BE2C (cell line): ENCODE measurements around the gene TAOK2.

Experiments used
- DNase-seq: peaks from one replicate; pipeline ENCODE4 v3.0.0-alpha.2; 2020
- H3K27me3 ChIP-seq: fragments of 250-450 bp; sonication (Bioruptor Pico); 2 replicates; pipeline ENCODE4 v1.5.1; 2020; ENCODE audit warnings: mild to moderate bottlenecking
- H3K36me3 ChIP-seq: fragments of 250-450 bp; sonication (Bioruptor Pico); 2 replicates; pipeline ENCODE4 v1.5.1; 2020; ENCODE audit warnings: mild to moderate bottlenecking
- H3K4me1 ChIP-seq: fragments of 250-450 bp; sonication (Bioruptor Pico); 2 replicates; pipeline ENCODE4 v1.5.1; 2020
- H3K4me3 ChIP-seq: 2 replicates; pipeline ENCODE4 v1.5.1; 2011; ENCODE audit warnings: low read depth, low read length
- H3K9me3 ChIP-seq: fragments of 250-450 bp; sonication (Bioruptor Pico); 2 replicates; pipeline ENCODE4 v1.5.1; 2020
- TF ChIP-seq, protein P1 (sequence below): IDR thresholded peaks from 2 replicates; pipeline ENCODE4 v1.5.1; 2012; ENCODE audit warnings: mild to moderate bottlenecking, low read depth, low read length

Gene TAOK2

DNA sequence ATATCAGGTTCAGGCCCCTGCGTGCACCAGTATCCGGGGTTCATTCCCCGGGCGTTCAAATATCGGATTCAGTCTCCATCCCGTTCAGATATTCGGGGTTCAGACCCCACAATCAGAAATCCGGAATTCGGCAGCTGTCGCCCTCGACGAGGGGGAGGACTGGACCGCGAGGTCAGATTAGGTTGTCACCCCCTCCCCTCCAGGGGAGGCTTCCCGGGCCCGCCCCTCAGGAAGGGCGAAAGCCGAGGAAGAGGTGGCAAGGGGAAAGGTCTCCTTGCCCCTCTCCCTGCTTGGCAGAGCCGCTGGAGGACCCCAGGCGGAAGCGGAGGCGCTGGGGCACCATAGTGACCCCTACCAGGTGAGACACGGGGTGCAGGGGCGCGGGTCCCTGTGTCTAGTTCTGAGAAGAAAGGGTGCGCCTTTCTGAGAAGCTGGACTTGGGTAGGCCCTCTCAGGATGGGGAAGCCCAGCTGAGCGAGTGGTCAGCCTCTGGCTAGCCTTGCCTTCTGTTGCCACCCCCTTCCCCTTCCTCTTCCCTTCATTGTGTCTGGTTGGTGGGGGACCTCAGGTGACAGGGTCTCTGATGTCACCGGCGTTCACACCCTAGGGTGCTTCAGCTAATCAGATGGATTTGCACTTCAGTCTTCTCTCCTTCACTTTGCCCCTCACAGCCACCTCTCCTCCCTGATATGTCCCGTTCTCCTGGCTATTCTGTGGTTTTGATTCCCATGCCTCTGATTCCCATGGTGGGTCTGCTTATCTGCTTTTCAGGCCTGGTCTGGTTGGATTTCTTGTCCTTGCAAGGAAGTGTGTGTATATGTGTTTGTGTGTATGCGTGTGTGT is 844 bp downstream of the TAOK2 start:
- Histone ChIP-seq H3K4me3 (peak overlapping the region; percentile 94), H3K27me3 (no peaks in the 10 kb centered on the region), H3K4me1 (no peaks in the 10 kb centered on the region), H3K36me3 (peaks cover 20% of the 10 kb centered on the region), H3K9me3 (peaks cover 8% of the 10 kb centered on the region; the same call in 1 of the 2 replicates)
- no peak for DNase-seq
- TF ChIP-seq, protein P1, sequence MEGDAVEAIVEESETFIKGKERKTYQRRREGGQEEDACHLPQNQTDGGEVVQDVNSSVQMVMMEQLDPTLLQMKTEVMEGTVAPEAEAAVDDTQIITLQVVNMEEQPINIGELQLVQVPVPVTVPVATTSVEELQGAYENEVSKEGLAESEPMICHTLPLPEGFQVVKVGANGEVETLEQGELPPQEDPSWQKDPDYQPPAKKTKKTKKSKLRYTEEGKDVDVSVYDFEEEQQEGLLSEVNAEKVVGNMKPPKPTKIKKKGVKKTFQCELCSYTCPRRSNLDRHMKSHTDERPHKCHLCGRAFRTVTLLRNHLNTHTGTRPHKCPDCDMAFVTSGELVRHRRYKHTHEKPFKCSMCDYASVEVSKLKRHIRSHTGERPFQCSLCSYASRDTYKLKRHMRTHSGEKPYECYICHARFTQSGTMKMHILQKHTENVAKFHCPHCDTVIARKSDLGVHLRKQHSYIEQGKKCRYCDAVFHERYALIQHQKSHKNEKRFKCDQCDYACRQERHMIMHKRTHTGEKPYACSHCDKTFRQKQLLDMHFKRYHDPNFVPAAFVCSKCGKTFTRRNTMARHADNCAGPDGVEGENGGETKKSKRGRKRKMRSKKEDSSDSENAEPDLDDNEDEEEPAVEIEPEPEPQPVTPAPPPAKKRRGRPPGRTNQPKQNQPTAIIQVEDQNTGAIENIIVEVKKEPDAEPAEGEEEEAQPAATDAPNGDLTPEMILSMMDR, result no peak

DNA sequence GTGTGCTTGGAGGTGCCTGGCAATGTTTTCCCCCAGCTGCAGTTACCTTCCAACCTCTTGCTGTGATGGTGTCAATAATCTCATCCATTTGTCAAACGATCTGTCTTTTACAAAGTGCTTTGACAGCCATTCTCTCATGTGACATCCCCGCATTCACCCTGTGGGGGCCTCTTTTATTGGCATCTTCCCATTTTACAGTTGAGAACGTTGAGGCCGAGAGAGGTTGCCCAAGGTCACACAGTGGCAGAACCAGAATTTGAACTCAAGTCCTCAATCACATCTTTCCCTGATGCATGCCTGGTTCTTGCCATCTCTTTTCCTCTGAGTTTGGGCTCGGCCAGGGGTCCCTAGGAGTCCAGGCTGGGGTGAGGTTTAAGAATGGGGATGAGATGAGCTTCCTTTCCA is 1.5 kb downstream of the TAOK2 start:
- no peak for DNase-seq
- TF ChIP-seq, protein P1, result no peak
- peak overlapping the region; percentile 94 for H3K4me3 ChIP-seq
- peaks cover 8% of the 10 kb centered on the region; the same call in 1 of the 2 replicates for H3K9me3 ChIP-seq
- H3K27me3 ChIP-seq, result no peaks in the 10 kb centered on the region
- no peaks in the 10 kb centered on the region for H3K4me1 ChIP-seq
- H3K36me3 ChIP-seq, result peaks cover 26% of the 10 kb centered on the region

DNA sequence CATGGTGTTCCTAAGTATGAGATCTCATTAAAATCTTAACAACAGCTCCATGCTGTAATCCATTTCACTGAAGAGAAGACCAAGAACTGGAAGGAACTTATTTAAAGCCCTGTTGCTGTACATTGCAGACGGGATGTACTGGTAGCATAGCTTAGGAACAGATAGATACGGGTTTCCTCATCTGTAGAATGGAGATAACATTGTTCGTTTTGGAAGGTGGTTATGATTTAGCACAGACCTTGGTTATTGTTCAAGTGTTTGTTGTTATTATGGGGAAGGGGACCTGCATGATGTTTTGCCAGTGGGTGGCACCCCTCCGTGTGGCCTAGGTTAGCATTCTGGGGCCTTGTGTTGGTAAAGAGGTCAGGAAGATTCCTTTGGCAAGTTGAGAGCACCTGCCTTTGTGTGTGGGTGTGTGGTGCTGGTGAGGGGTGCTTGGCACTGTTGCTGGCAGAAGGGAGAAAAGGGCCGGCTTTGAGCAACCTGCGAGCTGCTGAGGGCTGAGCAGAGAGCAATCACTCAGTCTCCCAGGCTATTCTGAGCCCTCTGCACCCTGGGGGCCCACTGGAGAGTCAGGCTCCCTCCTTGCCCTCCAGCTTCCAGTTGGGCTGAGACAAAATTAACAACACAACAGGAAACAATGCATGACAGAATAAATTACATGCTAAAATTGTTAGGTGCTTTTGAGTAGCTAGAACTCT is 2.3 kb downstream of the TAOK2 start:
- Histone ChIP-seq H3K4me1 (no peaks in the 10 kb centered on the region), H3K4me3 (peak overlapping the region; percentile 94), H3K27me3 (no peaks in the 10 kb centered on the region), H3K36me3 (peaks cover 34% of the 10 kb centered on the region), H3K9me3 (peaks cover 8% of the 10 kb centered on the region; the same call in 1 of the 2 replicates)
- TF ChIP-seq, protein P1, result no peak
- no peak for DNase-seq

DNA sequence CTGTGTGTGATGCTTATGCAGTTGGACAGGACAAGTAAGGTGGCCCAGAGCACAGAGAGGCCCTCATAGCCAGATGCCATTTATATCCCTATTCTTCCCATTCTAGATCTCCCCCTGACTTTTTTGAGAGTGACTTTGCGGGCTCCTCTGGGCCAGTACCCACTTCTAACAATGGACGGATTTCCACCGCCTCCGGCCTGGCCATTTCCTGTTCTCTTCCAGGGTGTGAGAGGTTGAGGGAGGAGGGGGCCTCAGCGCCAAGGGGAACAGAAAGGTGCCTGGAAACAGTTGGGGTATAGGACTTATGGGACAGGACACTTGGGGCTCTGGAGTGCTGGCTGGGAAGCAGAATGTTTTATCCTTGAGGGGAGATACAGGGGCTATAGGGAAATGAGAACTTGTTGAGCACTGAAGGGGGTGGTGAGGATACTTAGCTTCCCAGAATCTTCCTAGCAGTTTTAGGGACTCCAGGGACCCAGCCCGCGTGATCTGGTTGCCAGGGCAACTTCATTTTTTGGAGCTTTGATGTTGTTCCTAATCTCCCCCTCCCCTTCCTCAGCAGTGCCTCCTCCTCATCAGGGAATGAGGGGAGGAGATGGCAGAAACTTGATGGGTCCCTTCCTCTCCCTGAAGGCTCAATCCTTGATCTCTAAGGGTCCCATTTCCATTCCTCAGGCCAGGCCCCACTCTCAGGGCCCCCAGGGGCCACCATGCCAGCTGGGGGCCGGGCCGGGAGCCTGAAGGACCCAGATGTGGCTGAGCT is 3.6 kb downstream of the TAOK2 start:
- Histone ChIP-seq H3K4me3 (no peak overlapping the region), H3K4me1 (no peaks in the 10 kb centered on the region), H3K27me3 (no peaks in the 10 kb centered on the region), H3K36me3 (peaks cover 47% of the 10 kb centered on the region), H3K9me3 (peaks cover 8% of the 10 kb centered on the region; the same call in 1 of the 2 replicates)
- no peak for DNase-seq
- TF ChIP-seq, protein P1, result no peak

DNA sequence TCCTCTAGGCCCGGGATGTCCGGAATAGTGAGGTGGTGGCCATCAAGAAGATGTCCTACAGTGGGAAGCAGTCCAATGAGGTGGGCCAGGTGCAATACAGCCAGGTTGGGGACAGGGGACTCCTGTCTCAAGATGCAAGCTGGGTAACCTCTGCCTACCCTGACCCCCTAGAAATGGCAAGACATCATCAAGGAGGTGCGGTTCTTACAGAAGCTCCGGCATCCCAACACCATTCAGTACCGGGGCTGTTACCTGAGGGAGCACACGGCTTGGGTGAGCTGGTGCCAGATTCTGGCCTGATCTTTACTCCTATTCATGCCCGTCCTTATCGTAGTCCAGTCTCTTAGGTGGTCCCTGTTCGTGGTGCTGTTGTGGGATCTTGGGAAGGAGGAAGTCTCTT is 4.4 kb downstream of the TAOK2 start:
- no peak for DNase-seq
- H3K4me3 ChIP-seq, result no peak overlapping the region
- TF ChIP-seq, protein P1, result no peak
- H3K4me1 ChIP-seq, result no peaks in the 10 kb centered on the region
- H3K36me3 ChIP-seq, result peaks cover 56% of the 10 kb centered on the region
- H3K27me3 ChIP-seq, result no peaks in the 10 kb centered on the region
- peaks cover 1% of the 10 kb centered on the region; the same call in 1 of the 2 replicates for H3K9me3 ChIP-seq
